ENCODE data around the gene CLDN8. TPM values are rescaled to one million over a fixed set of nuclear protein-coding genes. Genes with fewer than 3 reads are reported as not detected.
A peak's percentile ranks its signal among the peaks of the same experiment; 100 is the strongest.

CLDN8 gene
- total and polyA plus RNA-seq, 11 donors: not detected

GRCh38 chr21:30234050-30234449, 18.2 kb upstream of the CLDN8 start:
- Histone ChIP-seq H3K27me3 (no peaks in the 10 kb centered on the region), H3K27ac (no peak overlapping the region), H3K4me1 (peaks cover 0 to 7% (median 0%) of the 10 kb centered on the region in 12 donors), H3K36me3 (no peaks in the 10 kb centered on the region), H3K4me3 (no peak overlapping the region), H3K9me3 (no peaks in the 10 kb centered on the region)
- 67 to 77% (median 73%) methylated on average over 3 of the region's 3 CpGs for WGBS, 4 donors
- no peak for DNase-seq
- intact Hi-C loops (cut with DNase I): no loop called here
- no peak for ATAC-seq
- TF ChIP-seq CTCF (IDR thresholded peaks at IDR 0.05): no peak
- no peak for TF ChIP-seq POLR2A (IDR thresholded peaks at IDR 0.05)

- Histone ChIP-seq H3K9me3 (no peaks in the 10 kb centered on the region), H3K36me3 (no peaks in the 10 kb centered on the region), H3K4me1 (peaks cover 0 to 7% (median 0%) of the 10 kb centered on the region in 12 donors), H3K27me3 (no peaks in the 10 kb centered on the region), H3K27ac (no peak overlapping the region), H3K4me3 (no peak overlapping the region)
- intact Hi-C loops (cut with DNase I): no loop called here
- ATAC-seq (no peak), DNase-seq (no peak)
- WGBS, 4 donors: 70 to 81% (median 76%) methylated on average over 2 of the region's 2 CpGs
- TF ChIP-seq POLR2A (IDR thresholded peaks at IDR 0.05) (no peak), CTCF (IDR thresholded peaks at IDR 0.05) (no peak)
Measured at GRCh38 chr21:30233228-30234020, 17.5 kb upstream of the CLDN8 start.

- ATAC-seq (no peak), DNase-seq (no peak)
- TF ChIP-seq POLR2A (IDR thresholded peaks at IDR 0.05): no peak
- TF ChIP-seq CTCF (IDR thresholded peaks at IDR 0.05): no peak
- no peak overlapping the region for H3K4me3 ChIP-seq
- H3K9me3 ChIP-seq: no peaks in the 10 kb centered on the region
- no peak overlapping the region for H3K27ac ChIP-seq
- peaks cover 0 to 15% (median 4%) of the 10 kb centered on the region in 12 donors for H3K4me1 ChIP-seq
- H3K27me3 ChIP-seq: no peaks in the 10 kb centered on the region
- H3K36me3 ChIP-seq: no peaks in the 10 kb centered on the region
- intact Hi-C loops (cut with DNase I): no loop called here
- WGBS, 4 donors: 90 to 97% (median 95%) methylated on average over 1 of the region's 1 CpG
Measured at GRCh38 chr21:30232011-30232410, 16.1 kb upstream of the CLDN8 start.

- H3K27ac ChIP-seq: peak overlapping the region in 6 of 12 donors; percentile 28 to 62 (median 42)
- peak; percentile 83 to 97 (median 91) for ATAC-seq
Measured at GRCh38 chr21:30227633-30228404, 11.9 kb upstream of the CLDN8 start.

More at GRCh38 chr21:30227633-30228404, 11.9 kb upstream of the CLDN8 start:
- Histone ChIP-seq H3K27me3 (no peaks in the 10 kb centered on the region), H3K36me3 (no peaks in the 10 kb centered on the region), H3K4me3 (no peak overlapping the region), H3K4me1 (peaks cover 0 to 20% (median 2%) of the 10 kb centered on the region in 12 donors), H3K9me3 (no peaks in the 10 kb centered on the region)
- intact Hi-C loops (cut with DNase I): no loop called here
- TF ChIP-seq POLR2A (IDR thresholded peaks at IDR 0.05) (no peak), CTCF (IDR thresholded peaks at IDR 0.05) (no peak)
- WGBS, 4 donors: 20 to 29% (median 26%) methylated on average over 3 of the region's 3 CpGs
- DNase-seq: peak in 1 of 5 donors; percentile 20

Measured in heart left ventricle (tissue), 16 donors.